D721Med (cell line): ENCODE results near the gene WFS1.

Experiments used
- DNase-seq: peaks from one replicate; pipeline ENCODE4 v3.0.0; 2011; ENCODE audit warnings: low spot score; ENCODE audit not compliant: insufficient read length
- FAIRE-seq: peaks from 2 replicates; lab custom pipeline; 2011; peaks lifted over from hg19 to GRCh38; lab: Jason Lieb, UNC
- TF ChIP-seq, protein P1 (sequence below): IDR thresholded peaks from 2 replicates; pipeline ENCODE4 v1.5.1; 2012; ENCODE audit warnings: mild to moderate bottlenecking, control low read depth; ENCODE audit not compliant: insufficient read depth; ENCODE audit errors: missing control alignments

The WFS1 gene

DNA sequence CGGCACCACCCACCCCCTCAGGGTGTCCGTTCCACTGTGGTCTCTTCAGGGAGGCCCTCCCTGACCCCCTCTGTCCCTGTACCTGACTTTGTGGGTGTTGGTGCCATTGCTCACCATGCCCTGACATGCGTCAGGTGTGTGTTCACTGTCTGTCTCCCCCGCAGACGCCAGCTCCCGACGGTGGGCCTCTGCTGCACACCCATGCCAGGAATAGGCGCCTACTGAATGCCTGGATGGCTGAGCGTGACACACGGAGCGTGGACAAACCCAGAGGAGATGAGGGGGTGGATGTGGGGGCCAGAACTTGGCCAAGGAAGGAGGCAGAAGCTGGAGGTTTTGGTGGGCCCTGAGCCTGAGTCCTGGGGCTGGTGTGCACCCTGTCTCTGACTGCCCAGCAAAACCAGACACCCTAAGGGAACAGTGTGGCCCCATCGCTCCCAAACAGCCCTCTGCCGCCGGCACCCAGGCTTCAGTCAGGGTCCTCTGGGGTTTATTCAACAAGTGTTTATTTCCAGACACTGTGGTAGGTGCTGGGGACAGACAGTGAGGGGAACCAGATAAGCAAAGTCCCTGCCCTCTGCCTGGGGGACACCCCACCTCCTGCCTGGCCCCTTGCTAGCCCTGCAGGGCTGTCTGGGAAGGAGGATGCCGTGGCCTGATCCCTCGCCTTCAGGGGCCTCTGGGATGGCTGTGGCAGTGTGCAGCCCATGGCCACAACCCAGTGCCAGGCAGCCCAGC is 76.9 kb downstream of the WFS1 start:
- DNase-seq (no peak), FAIRE-seq (no peak)
- TF ChIP-seq, protein P1, sequence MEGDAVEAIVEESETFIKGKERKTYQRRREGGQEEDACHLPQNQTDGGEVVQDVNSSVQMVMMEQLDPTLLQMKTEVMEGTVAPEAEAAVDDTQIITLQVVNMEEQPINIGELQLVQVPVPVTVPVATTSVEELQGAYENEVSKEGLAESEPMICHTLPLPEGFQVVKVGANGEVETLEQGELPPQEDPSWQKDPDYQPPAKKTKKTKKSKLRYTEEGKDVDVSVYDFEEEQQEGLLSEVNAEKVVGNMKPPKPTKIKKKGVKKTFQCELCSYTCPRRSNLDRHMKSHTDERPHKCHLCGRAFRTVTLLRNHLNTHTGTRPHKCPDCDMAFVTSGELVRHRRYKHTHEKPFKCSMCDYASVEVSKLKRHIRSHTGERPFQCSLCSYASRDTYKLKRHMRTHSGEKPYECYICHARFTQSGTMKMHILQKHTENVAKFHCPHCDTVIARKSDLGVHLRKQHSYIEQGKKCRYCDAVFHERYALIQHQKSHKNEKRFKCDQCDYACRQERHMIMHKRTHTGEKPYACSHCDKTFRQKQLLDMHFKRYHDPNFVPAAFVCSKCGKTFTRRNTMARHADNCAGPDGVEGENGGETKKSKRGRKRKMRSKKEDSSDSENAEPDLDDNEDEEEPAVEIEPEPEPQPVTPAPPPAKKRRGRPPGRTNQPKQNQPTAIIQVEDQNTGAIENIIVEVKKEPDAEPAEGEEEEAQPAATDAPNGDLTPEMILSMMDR, result no peak

GRCh38 chr4:6347511-6348045 is 77.9 kb downstream of the WFS1 start:
- TF ChIP-seq, protein P1, result no peak
- DNase-seq (no peak), FAIRE-seq (no peak)

GRCh38 chr4:6348408-6348807 is 78.8 kb downstream of the WFS1 start:
- TF ChIP-seq, protein P1, result no peak
- DNase-seq (no peak), FAIRE-seq (no peak)

DNA sequence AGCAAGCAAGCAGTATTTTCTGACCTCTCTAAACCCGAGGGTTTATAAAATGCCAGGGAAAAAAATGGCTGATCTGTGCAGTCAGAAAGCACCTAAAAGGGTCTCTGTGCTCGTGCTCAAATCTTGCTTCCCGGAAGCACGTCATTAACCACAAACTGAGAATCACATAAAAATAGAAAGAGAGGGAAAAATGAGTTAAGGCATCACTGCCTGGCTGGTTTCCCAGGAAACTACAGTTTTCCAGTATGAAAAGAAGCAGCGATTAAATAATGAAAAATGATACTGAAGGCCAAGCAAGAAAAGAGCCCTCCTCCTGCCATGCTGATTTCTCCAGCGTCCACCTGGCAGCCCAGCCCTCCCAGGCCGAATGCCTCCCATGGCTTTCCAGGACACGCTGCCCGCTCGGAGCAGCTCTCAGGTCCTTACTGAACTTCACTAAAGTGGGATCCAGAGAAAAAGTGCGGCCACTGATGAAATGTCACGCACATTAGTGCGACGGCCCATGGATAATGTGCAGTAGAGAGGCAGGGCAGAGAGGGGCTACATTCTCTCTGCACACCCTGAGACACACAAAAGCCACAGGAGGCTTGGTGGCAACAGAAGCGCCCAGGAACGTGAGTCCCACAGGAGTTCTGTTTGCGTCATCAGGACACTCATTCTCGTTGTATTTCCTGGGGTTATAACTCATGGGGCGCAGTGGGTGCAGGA is 80.4 kb downstream of the WFS1 start:
- FAIRE-seq, result no peak
- no peak for DNase-seq
- TF ChIP-seq, protein P1, result no peak

DNA sequence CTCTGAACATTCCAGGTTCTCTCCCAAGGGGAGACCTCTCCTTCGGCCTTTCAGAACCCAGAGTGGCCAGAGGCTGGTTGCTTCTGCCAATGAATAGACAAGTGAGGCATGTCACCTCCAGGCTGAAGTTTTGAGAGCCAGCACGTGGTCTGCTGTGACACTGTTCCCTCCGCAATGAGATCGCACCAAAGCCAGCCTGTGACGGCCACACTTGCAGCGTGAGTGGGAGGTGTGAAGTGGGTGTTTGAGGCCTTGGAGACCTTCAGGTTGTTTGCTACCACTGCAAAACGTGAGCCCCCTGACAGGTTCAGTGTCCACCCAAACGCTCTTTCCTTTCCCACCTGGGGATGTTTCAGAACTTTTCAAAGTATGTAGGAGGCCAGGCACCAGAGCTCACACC is 81.0 kb downstream of the WFS1 start:
- TF ChIP-seq, protein P1, result no peak
- DNase-seq (no peak), FAIRE-seq (no peak)

GRCh38 chr4:6351246-6352000 is 81.8 kb downstream of the WFS1 start:
- DNase-seq, result no peak
- TF ChIP-seq, protein P1, result no peak
- no peak for FAIRE-seq
